Measurements from ENCODE around the gene TLCD1.

Gene TLCD1

GRCh38 chr17:28717578-28718332, 8.3 kb downstream of the TLCD1 start, which contains the start of gene RAB34:
Gene RAB34 (minus strand): TSS chr17:28717868. CDS start chr17:28717266, 602 bp downstream.
- Histone ChIP-seq H3K9ac (ENCODE audit: low read length) (no peak within 1 kb of the TSS), H3K27ac (ENCODE audit: low read depth, low read length) (no peak within 1 kb of the TSS), H3K9me3 (ENCODE audit: insufficient read depth, low read length) (no peaks in the 10 kb centered on the region), H4K20me1 (ENCODE audit: low read depth, low read length) (0 out of 2 replicates have a peak, but pooled peaks cover 4% of the 10 kb centered on the region), H3K36me3 (ENCODE audit: low read length) (peaks cover 16% of the 10 kb centered on the region), H3K27me3 (ENCODE audit: low read length) (no peaks in the 10 kb centered on the region), H3K79me2 (ENCODE audit: insufficient read depth, low read length) (peaks cover 30% of the 10 kb centered on the region), H3K4me2 (ENCODE audit: low read depth, low read length, poor library complexity, severe bottlenecking) (peak within 1 kb of the TSS; percentile 97), H3K9me2 (replicated peaks; ENCODE audit: insufficient read depth, low read length) (no peaks in the 10 kb centered on the region), H3K4me3 (ENCODE audit: insufficient read depth, low read length, poor library complexity, severe bottlenecking) (no peak within 1 kb of the TSS), H3F3A (ENCODE audit: insufficient read depth) (peaks cover 27% of the 10 kb centered on the region), H2AFZ (ENCODE audit: low read depth, low read length, severe bottlenecking) (no peak within 1 kb of the TSS)
- TF ChIP-seq, protein P1, sequence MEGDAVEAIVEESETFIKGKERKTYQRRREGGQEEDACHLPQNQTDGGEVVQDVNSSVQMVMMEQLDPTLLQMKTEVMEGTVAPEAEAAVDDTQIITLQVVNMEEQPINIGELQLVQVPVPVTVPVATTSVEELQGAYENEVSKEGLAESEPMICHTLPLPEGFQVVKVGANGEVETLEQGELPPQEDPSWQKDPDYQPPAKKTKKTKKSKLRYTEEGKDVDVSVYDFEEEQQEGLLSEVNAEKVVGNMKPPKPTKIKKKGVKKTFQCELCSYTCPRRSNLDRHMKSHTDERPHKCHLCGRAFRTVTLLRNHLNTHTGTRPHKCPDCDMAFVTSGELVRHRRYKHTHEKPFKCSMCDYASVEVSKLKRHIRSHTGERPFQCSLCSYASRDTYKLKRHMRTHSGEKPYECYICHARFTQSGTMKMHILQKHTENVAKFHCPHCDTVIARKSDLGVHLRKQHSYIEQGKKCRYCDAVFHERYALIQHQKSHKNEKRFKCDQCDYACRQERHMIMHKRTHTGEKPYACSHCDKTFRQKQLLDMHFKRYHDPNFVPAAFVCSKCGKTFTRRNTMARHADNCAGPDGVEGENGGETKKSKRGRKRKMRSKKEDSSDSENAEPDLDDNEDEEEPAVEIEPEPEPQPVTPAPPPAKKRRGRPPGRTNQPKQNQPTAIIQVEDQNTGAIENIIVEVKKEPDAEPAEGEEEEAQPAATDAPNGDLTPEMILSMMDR (IDR thresholded peaks at IDR 0.05; ENCODE audit: insufficient read depth, low read length, poor library complexity, severe bottlenecking), result no peak
- no peak for TF ChIP-seq EZH2phosphoT487 (conservative IDR thresholded peaks at IDR 0.05; ENCODE audit: low read length)

DNA sequence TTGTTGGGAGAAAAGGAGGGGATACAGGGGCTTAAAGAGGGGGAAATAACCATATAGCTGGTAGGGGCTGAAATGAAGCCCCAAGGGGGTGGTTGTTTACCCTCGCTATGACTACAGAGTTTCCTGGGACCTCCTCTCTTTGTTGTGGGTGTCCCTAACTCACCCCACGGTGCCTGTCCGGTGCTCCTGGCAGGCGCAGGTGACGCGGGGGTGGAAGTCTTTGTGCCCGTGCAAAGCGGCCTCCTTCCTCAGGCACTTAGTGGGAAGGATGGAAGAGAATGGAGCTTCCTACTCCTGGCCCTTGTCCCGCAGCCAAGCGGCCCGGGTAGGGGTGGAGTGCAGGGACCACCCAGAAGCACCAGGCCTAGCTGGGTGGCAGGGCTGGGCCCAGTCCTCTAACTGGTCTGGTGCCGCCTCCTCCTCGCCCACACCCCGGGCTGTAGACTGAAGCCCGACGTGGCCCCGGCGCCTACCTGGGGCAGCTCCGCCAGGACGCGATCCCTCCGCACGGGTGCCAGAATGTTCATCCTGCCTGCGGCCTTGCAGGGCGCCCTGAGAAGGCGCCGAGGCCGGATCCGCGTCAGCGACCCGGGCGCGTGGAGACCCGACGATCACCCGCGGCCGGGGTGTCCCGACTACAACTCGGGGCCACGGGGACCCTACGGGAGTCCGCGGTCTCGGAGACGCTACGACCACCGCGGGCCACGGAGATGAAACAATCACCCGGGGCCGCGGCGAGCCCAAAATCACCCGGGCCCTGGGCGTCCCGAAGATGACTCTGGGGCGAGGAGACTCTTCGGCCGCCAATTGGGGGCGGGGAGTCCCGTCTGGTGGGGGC, 9.1 kb downstream of the TLCD1 start:
- no peak overlapping the region for H3K4me2 ChIP-seq (ENCODE audit: low read depth, low read length, poor library complexity, severe bottlenecking)
- TF ChIP-seq EZH2phosphoT487 (conservative IDR thresholded peaks at IDR 0.05; ENCODE audit: low read length), result no peak
- TF ChIP-seq, protein P1 (IDR thresholded peaks at IDR 0.05; ENCODE audit: insufficient read depth, low read length, poor library complexity, severe bottlenecking), result no peak
- H3K27ac ChIP-seq (ENCODE audit: low read depth, low read length), result no peak overlapping the region
- peaks cover 22% of the 10 kb centered on the region for H3K79me2 ChIP-seq (ENCODE audit: insufficient read depth, low read length)
- H3K9me2 ChIP-seq (replicated peaks; ENCODE audit: insufficient read depth, low read length), result no peaks in the 10 kb centered on the region
- no peak overlapping the region for H3K9ac ChIP-seq (ENCODE audit: low read length)
- no peaks in the 10 kb centered on the region for H3K27me3 ChIP-seq (ENCODE audit: low read length)
- no peak overlapping the region for H3K4me3 ChIP-seq (ENCODE audit: insufficient read depth, low read length, poor library complexity, severe bottlenecking)
- H2AFZ ChIP-seq (ENCODE audit: low read depth, low read length, severe bottlenecking), result no peak overlapping the region
- H4K20me1 ChIP-seq (ENCODE audit: low read depth, low read length), result 0 out of 2 replicates have a peak, but pooled peaks cover 4% of the 10 kb centered on the region
- peaks cover 12% of the 10 kb centered on the region for H3K36me3 ChIP-seq (ENCODE audit: low read length)
- no peaks in the 10 kb centered on the region for H3K9me3 ChIP-seq (ENCODE audit: insufficient read depth, low read length)
- H3F3A ChIP-seq (ENCODE audit: insufficient read depth), result peaks cover 27% of the 10 kb centered on the region

- Histone ChIP-seq H3K9me3 (ENCODE audit: insufficient read depth, low read length) (no peaks in the 10 kb centered on the region), H3K27ac (ENCODE audit: low read depth, low read length) (no peak overlapping the region), H3K36me3 (ENCODE audit: low read length) (no peaks in the 10 kb centered on the region; the same call in 1 of the 2 replicates), H3K9me2 (replicated peaks; ENCODE audit: insufficient read depth, low read length) (no peaks in the 10 kb centered on the region), H2AFZ (ENCODE audit: low read depth, low read length, severe bottlenecking) (no peak overlapping the region), H3K79me2 (ENCODE audit: insufficient read depth, low read length) (peaks cover 5% of the 10 kb centered on the region), H3K4me3 (ENCODE audit: insufficient read depth, low read length, poor library complexity, severe bottlenecking) (no peak overlapping the region), H3K4me2 (ENCODE audit: low read depth, low read length, poor library complexity, severe bottlenecking) (no peak overlapping the region), H4K20me1 (ENCODE audit: low read depth, low read length) (no peaks in the 10 kb centered on the region), H3K9ac (ENCODE audit: low read length) (no peak overlapping the region), H3F3A (ENCODE audit: insufficient read depth) (peaks cover 11% of the 10 kb centered on the region), H3K27me3 (ENCODE audit: low read length) (no peaks in the 10 kb centered on the region)
- TF ChIP-seq, protein P1 (IDR thresholded peaks at IDR 0.05; ENCODE audit: insufficient read depth, low read length, poor library complexity, severe bottlenecking), result no peak
- no peak for TF ChIP-seq EZH2phosphoT487 (conservative IDR thresholded peaks at IDR 0.05; ENCODE audit: low read length)
Observed at GRCh38 chr17:28715217-28715616, 10.8 kb downstream of the TLCD1 start.
